KMS-11 (cell line): ENCODE results near the gene ARHGAP8.

ENCODE experiments used
- H2AFZ ChIP-seq: fragments of 200-600 bp; sonication (generic); 2 replicates; pipeline ENCODE4 v1.6.1; 2016; ENCODE audit warnings: antibody characterized with exemption, mixed run types, low read depth
- H3K27ac ChIP-seq: fragments of 200-600 bp; sonication (generic); 2 replicates; pipeline ENCODE4 v1.6.1; 2016; ENCODE audit warnings: mild to moderate bottlenecking, mixed run types
- H3K27me3 ChIP-seq: fragments of 200-600 bp; sonication (generic); 2 replicates; pipeline ENCODE4 v1.6.1; 2017; ENCODE audit warnings: mild to moderate bottlenecking, low read depth, mixed run types, moderate library complexity; ENCODE audit not compliant: insufficient read depth
- H3K36me3 ChIP-seq: fragments of 200-600 bp; sonication (generic); 2 replicates; pipeline ENCODE4 v1.6.1; 2017; ENCODE audit warnings: mild to moderate bottlenecking, mixed run types; ENCODE audit not compliant: insufficient read depth
- H3K4me1 ChIP-seq: fragments of 200-600 bp; sonication (generic); 2 replicates; pipeline ENCODE4 v1.6.1; 2016; ENCODE audit warnings: mild to moderate bottlenecking, low read depth, mixed run types; ENCODE audit not compliant: poor library complexity, severe bottlenecking
- H3K4me2 ChIP-seq: fragments of 200-600 bp; sonication (generic); 2 replicates; pipeline ENCODE4 v1.7.0; 2016; ENCODE audit warnings: mild to moderate bottlenecking, mixed run types
- H3K4me3 ChIP-seq: fragments of 200-600 bp; sonication (generic); IDR thresholded peaks from 2 replicates; pipeline ENCODE4 v1.6.1; 2017; ENCODE audit warnings: low read depth, low read length, mixed read lengths; ENCODE audit not compliant: insufficient read depth
- H3K79me2 ChIP-seq: fragments of 200-600 bp; sonication (generic); 2 replicates; pipeline ENCODE4 v1.6.1; 2016; ENCODE audit warnings: low read depth, mixed run types; ENCODE audit not compliant: insufficient read depth
- H3K9ac ChIP-seq: fragments of 200-600 bp; sonication (generic); 2 replicates; pipeline ENCODE4 v1.6.1; 2016; ENCODE audit warnings: mild to moderate bottlenecking, mixed run types
- H4K20me1 ChIP-seq: fragments of 200-600 bp; sonication (generic); 2 replicates; pipeline ENCODE4 v1.6.1; 2016; ENCODE audit warnings: mild to moderate bottlenecking, mixed run types; ENCODE audit not compliant: insufficient read depth
- CTCF ChIP-seq: fragments of 200-600 bp; sonication (generic); conservative IDR thresholded peaks from 2 replicates; pipeline ENCODE4 v1.6.1; 2017; ENCODE audit warnings: low read depth, mild to moderate bottlenecking, antibody characterized with exemption, low read length, moderate library complexity, mixed read lengths

Gene ARHGAP8

GRCh38 chr22:44732661-44733060, 19.7 kb upstream of the ARHGAP8 start:
- Histone ChIP-seq H3K4me3 (no peak overlapping the region), H4K20me1 (no peaks in the 10 kb centered on the region), H2AFZ (no peak overlapping the region), H3K27ac (no peak overlapping the region), H3K36me3 (no peaks in the 10 kb centered on the region), H3K4me2 (no peak overlapping the region), H3K4me1 (no peaks in the 10 kb centered on the region), H3K27me3 (no peaks in the 10 kb centered on the region), H3K9ac (no peak overlapping the region), H3K79me2 (no peaks in the 10 kb centered on the region)
- no peak for TF ChIP-seq CTCF

- Histone ChIP-seq H3K4me2 (no peak overlapping the region), H3K27me3 (no peaks in the 10 kb centered on the region; the same call in 1 of the 2 replicates), H3K4me1 (no peaks in the 10 kb centered on the region), H4K20me1 (no peaks in the 10 kb centered on the region), H3K9ac (no peak overlapping the region), H3K27ac (no peak overlapping the region), H3K4me3 (no peak overlapping the region), H3K79me2 (no peaks in the 10 kb centered on the region), H3K36me3 (no peaks in the 10 kb centered on the region), H2AFZ (no peak overlapping the region)
- TF ChIP-seq CTCF = no peak
Observed at GRCh38 chr22:44733426-44734106, 18.8 kb upstream of the ARHGAP8 start.

DNA sequence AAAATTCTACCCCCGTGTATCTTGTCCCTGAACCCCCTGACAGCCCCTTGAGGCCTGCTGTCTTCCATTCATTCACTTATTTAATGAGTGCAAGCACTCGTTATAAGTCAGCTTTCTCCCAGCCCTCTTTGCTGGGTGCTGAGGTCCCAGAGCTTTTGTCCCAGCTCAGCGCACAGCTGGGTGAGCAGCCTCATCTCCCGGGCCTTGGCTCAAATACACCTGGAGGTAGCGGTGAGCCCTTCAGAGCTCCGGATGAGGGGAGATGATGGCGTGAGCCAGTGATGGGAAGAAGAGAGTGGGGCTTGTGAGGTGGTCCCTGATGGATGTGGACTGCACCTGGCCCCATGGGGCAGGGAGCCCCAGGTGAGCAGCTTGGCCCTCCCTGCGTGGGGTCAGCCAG, 18.1 kb upstream of the ARHGAP8 start:
- Histone ChIP-seq H3K36me3 (no peaks in the 10 kb centered on the region), H2AFZ (no peak overlapping the region), H3K4me1 (no peaks in the 10 kb centered on the region), H3K27ac (no peak overlapping the region), H3K4me3 (no peak overlapping the region), H3K9ac (no peak overlapping the region), H3K27me3 (no peaks in the 10 kb centered on the region; the same call in 1 of the 2 replicates), H3K79me2 (no peaks in the 10 kb centered on the region), H4K20me1 (no peaks in the 10 kb centered on the region), H3K4me2 (no peak overlapping the region)
- TF ChIP-seq CTCF = no peak

DNA sequence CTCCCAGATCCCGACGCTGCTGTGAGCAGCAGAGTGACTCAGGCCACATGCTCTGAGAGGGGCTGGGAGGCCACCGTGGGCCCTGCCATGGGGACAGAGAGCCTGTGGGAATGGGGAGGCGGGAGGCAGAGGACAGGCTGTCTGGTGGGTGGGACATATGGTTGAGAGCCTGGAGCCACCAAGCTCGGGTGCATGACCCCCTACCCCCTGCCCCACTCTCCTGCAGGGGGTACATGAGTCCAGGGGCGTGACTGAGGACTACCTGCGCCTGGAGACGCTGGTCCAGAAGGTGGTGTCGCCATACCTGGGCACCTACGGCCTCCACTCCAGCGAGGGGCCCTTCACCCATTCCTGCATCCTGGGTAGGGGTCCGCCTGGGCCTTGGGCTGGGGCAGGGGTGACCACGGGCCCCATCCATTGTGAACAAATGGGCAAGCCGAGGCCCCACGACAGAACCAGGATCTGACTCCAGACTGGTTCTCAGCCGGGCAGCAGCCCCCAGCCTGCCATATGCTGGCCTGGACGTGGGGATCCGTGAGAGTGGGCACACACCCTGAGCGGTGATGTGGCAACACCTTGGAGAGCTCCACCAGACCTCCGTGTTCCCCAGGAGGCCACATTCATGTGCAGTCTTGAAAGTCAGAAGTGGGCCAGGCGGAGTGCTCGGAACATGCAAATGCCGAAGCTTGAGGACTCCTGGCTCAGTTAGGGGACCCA, 17.4 kb upstream of the ARHGAP8 start:
- Histone ChIP-seq H3K36me3 (no peaks in the 10 kb centered on the region), H3K27ac (no peak overlapping the region), H3K4me2 (no peak overlapping the region), H3K9ac (no peak overlapping the region), H4K20me1 (no peaks in the 10 kb centered on the region), H2AFZ (no peak overlapping the region), H3K79me2 (no peaks in the 10 kb centered on the region), H3K27me3 (no peaks in the 10 kb centered on the region; the same call in 1 of the 2 replicates), H3K4me3 (no peak overlapping the region), H3K4me1 (no peaks in the 10 kb centered on the region)
- TF ChIP-seq CTCF = no peak
